ENCODE results near the gene CEBPA.

GRCh38 chr19:33292595-33293254 lies 9.6 kb downstream of the CEBPA start:
- TF ChIP-seq POLR2A (IDR thresholded peaks at IDR 0.05; ENCODE audit: low read depth, low read length) (no peak), POLR2AphosphoS5 (IDR thresholded peaks at IDR 0.05; ENCODE audit: low read depth, low read length) (no peak), PAX5 (IDR thresholded peaks at IDR 0.05; ENCODE audit: insufficient read depth, low read length, severe bottlenecking) (no peak), POU2F2 (IDR thresholded peaks at IDR 0.05; ENCODE audit: low read depth, low read length) (no peak), TAF1 (IDR thresholded peaks at IDR 0.05; ENCODE audit: low read depth, low read length) (no peak), SPI1 (IDR thresholded peaks at IDR 0.05; ENCODE audit: low read depth, low read length) (no peak)
